Panc1 (cell line): ENCODE results near the gene ZBTB18. TPM values are rescaled to one million over a fixed set of nuclear protein-coding genes. Genes with fewer than 3 reads are reported as not detected.

Source experiments
- ATAC-seq: fragments of 200-7000 bp; cut with Tn5 transposase; 2 replicates; pipeline ENCODE4 v1.9.1; 2020; ENCODE audit warnings: mild to moderate bottlenecking, moderate library complexity
- BruUV-seq: library from RNA; stranded (reverse); fragments of 400-500 nt; replicated peaks from 2 replicates; lab custom pipeline; 2021; lab: Mats Ljungman, UMichigan
- CTCF ChIA-PET: fragments of 300-600 bp; sonication (Branson Sonifier 250); formaldehyde crosslinking; loops from one replicate; lab custom pipeline; 2022; ENCODE audit warnings: antibody characterized with exemption; lab: Charles Lee
- POLR2A ChIA-PET: fragments of 300-600 bp; sonication (Branson Sonifier 250); formaldehyde crosslinking; loops from one replicate; lab custom pipeline; 2022; ENCODE audit warnings: antibody characterized with exemption; lab: Charles Lee
- DNase-seq: peaks from one replicate; pipeline ENCODE4 v3.0.0-alpha.2; 2010; ENCODE audit warnings: low read depth, low spot score
- H3K27ac ChIP-seq: 2 replicates; pipeline ENCODE4 v1.5.1; 2011; ENCODE audit warnings: mild to moderate bottlenecking, low read length, inconsistent platforms
- H3K27me3 ChIP-seq: fragments of 200-500 bp; sonication (Bioruptor generic); 2 replicates; pipeline ENCODE4 v1.6.0; 2014; ENCODE audit warnings: low read length, inconsistent platforms; ENCODE audit not compliant: control insufficient read depth, insufficient read depth
- H3K36me3 ChIP-seq: fragments of 200-500 bp; sonication (Bioruptor generic); 2 replicates; pipeline ENCODE4 v1.5.1; 2014; ENCODE audit warnings: inconsistent platforms, mild to moderate bottlenecking, low read length, moderate library complexity; ENCODE audit not compliant: control insufficient read depth, insufficient read depth
- H3K4me1 ChIP-seq: 2 replicates; pipeline ENCODE4 v1.5.1; 2011; ENCODE audit warnings: inconsistent platforms, mild to moderate bottlenecking, low read length, moderate library complexity; ENCODE audit not compliant: control insufficient read depth, insufficient read depth
- H3K4me3 ChIP-seq, 2 experiments: 2 replicates each; pipeline ENCODE4 v1.5.1; 2011 to 2012; ENCODE audit warnings: low read depth in 2 of 2, low read length in 2 of 2, mild to moderate bottlenecking in 2 of 2, inconsistent platforms in 1 of 2, moderate library complexity in 1 of 2
- H3K9me3 ChIP-seq: fragments of 200-500 bp; sonication (Bioruptor generic); 2 replicates; pipeline ENCODE4 v1.5.1; 2014; ENCODE audit warnings: low read depth, mild to moderate bottlenecking, inconsistent platforms, low read length, moderate library complexity; ENCODE audit not compliant: control insufficient read depth, insufficient read depth
- CTCF ChIP-seq: fragments of 450-650 bp; IDR thresholded peaks from 2 replicates; pipeline ENCODE4 v1.5.1; 2017; ENCODE audit warnings: mild to moderate bottlenecking
- POLR2AphosphoS5 ChIP-seq: IDR thresholded peaks from 2 replicates; pipeline ENCODE4 v1.6.1; 2012; ENCODE audit warnings: mild to moderate bottlenecking, low read depth, low read length, moderate library complexity
- REST ChIP-seq, 2 experiments: IDR thresholded peaks; 2 replicates each; pipeline ENCODE4 v1.6.1; 2011 to 2012; ENCODE audit warnings: low read depth in 2 of 2, control low read depth in 1 of 2, low read length in 1 of 2, mild to moderate bottlenecking in 1 of 2, moderate library complexity in 1 of 2; ENCODE audit not compliant: insufficient read depth in 1 of 2
- SIN3A ChIP-seq: IDR thresholded peaks from 2 replicates; pipeline ENCODE4 v1.6.1; 2012; ENCODE audit warnings: low read depth, mild to moderate bottlenecking, low read length, moderate library complexity, borderline replicate concordance; ENCODE audit not compliant: insufficient read depth
- TCF7L2 ChIP-seq: IDR thresholded peaks from 2 replicates; pipeline ENCODE4 v1.6.1; 2011; ENCODE audit warnings: mild to moderate bottlenecking, low read depth, low read length, inconsistent platforms
- in situ Hi-C: cut with HindIII; loops from 2 replicates; pipeline ENCODE4 v1.10.0; 2016; ENCODE audit warnings: low sequenced_read_pairs, low pct_unique_long_range_greater_than_20kb
- intact Hi-C: fragments of 100-400 bp; cut with micrococcal nuclease; formaldehyde crosslinking; loops from one replicate; pipeline ENCODE4 v1.10.0; 2022; ENCODE audit not compliant: unreplicated experiment
- total RNA-seq: library from RNA; stranded (reverse); gene quantifications from one replicate; pipeline ENCODE4 v1.2.1, GENCODE V29; 2021; ENCODE audit not compliant: unreplicated experiment

ZBTB18 gene
- total RNA-seq, 1 experiment from 2014 or later: 9.9 TPM

- POLR2A ChIA-PET: no interaction called here
- H3K27ac ChIP-seq: no peak overlapping the region
- CTCF ChIA-PET: no interaction called here
- H3K36me3 ChIP-seq: no peaks in the 10 kb centered on the region
- no peak overlapping the region for H3K4me3 ChIP-seq
- DNase-seq (no peak), ATAC-seq (no peak)
- TF ChIP-seq POLR2AphosphoS5: no peak
- no peak for TF ChIP-seq CTCF
- TF ChIP-seq SIN3A: no peak
- TF ChIP-seq REST (IDR thresholded peaks at IDR 0.05; ENCODE audit: insufficient read depth in 1 of 2, low read depth in 2 of 2, low read length in 1 of 2): no peak
- TF ChIP-seq TCF7L2: no peak
- in situ Hi-C loops (no loop called here), intact Hi-C loops (no loop called here)
- H3K9me3 ChIP-seq: no peaks in the 10 kb centered on the region
- H3K4me1 ChIP-seq: no peaks in the 10 kb centered on the region
- H3K27me3 ChIP-seq: peaks cover 9% of the 10 kb centered on the region
- no TSS peak for BruUV-seq
Observed at GRCh38 chr1:244035358-244035757, 15.7 kb upstream of the ZBTB18 start.

- Histone ChIP-seq H3K9me3 (no peaks in the 10 kb centered on the region), H3K4me3 (no peak overlapping the region), H3K36me3 (no peaks in the 10 kb centered on the region), H3K4me1 (no peaks in the 10 kb centered on the region), H3K27me3 (peaks cover 9% of the 10 kb centered on the region), H3K27ac (no peak overlapping the region)
- BruUV-seq: no TSS peak
- CTCF ChIA-PET: no interaction called here
- in situ Hi-C loops: no loop called here
- ATAC-seq (no peak), DNase-seq (no peak)
- no peak for TF ChIP-seq REST (IDR thresholded peaks at IDR 0.05; ENCODE audit: insufficient read depth in 1 of 2, low read depth in 2 of 2, low read length in 1 of 2)
- no peak for TF ChIP-seq SIN3A
- no peak for TF ChIP-seq CTCF
- no peak for TF ChIP-seq POLR2AphosphoS5
- TF ChIP-seq TCF7L2: no peak
- intact Hi-C loops: no loop called here
- POLR2A ChIA-PET: no interaction called here
Observed at GRCh38 chr1:244037252-244037651, 13.8 kb upstream of the ZBTB18 start.
